Measurements from ENCODE around the gene SF3A2. TPM values are rescaled to one million over a fixed set of nuclear protein-coding genes. Genes with fewer than 3 reads are reported as not detected.

SF3A2 gene
- total and polyA plus RNA-seq, 2 experiments from 2014 or later, result 67.7 to 128 TPM

GRCh38 chr19:2227415-2228156 is 9.0 kb upstream of the SF3A2 start:
- Mint-ChIP-seq H3K36me3 (ENCODE audit: low read depth) (peaks cover 35% of the 10 kb centered on the region), H3K27me3 (ENCODE audit: insufficient read depth, low read depth, poor library complexity) (peaks cover 8% of the 10 kb centered on the region), H3K4me1 (no peaks in the 10 kb centered on the region), H3K27ac (no peak overlapping the region), H3K9me3 (no peaks in the 10 kb centered on the region), H3K4me3 (no peak overlapping the region)
- Histone ChIP-seq H3K27me3 (ENCODE audit: insufficient read depth) (no peaks in the 10 kb centered on the region), H4K20me1 (replicated peaks; ENCODE audit: insufficient read depth) (peaks cover 5% of the 10 kb centered on the region; the same call in 1 of the 2 replicates), H3K9me2 (ENCODE audit: insufficient read depth) (no peaks in the 10 kb centered on the region), H3K79me2 (replicated peaks; ENCODE audit: insufficient read depth) (no peaks in the 10 kb centered on the region), H3F3A (replicated peaks; ENCODE audit: low read depth) (0 out of 2 replicates have a peak, but pooled peaks cover 7% of the 10 kb centered on the region), H3K4me2 (no peak overlapping the region), H2AFZ (no peak overlapping the region), H3K36me3 (ENCODE audit: insufficient read depth) (no peaks in the 10 kb centered on the region; the same call in 1 of the 2 replicates), H3K4me1 (ENCODE audit: insufficient read depth) (no peaks in the 10 kb centered on the region), H3K27ac (ENCODE audit: low read depth) (no peak overlapping the region), H3K4me3 (no peak overlapping the region)
- ATAC-seq (no peak), DNase-seq (ENCODE audit: low spot score) (peak; percentile 33)
- TF ChIP-seq CTCF (conservative IDR thresholded peaks at IDR 0.05; ENCODE audit: low read depth in 2 of 2), result no peak
- TF ChIP-seq ZNF462 (CRISPR knock-in tag; IDR thresholded peaks at IDR 0.05), result no peak
- TF ChIP-seq ZNF331 (CRISPR knock-in tag; IDR thresholded peaks at IDR 0.05; ENCODE audit: low read depth), result no peak
- no peak for TF ChIP-seq CREB1 (CRISPR knock-in tag; IDR thresholded peaks at IDR 0.05; ENCODE audit: low read depth)
- TF ChIP-seq REST (IDR thresholded peaks at IDR 0.05; ENCODE audit: unreplicated experiment), result no peak
- no peak for TF ChIP-seq NANOG (IDR thresholded peaks at IDR 0.05; ENCODE audit: borderline replicate concordance)
- TF ChIP-seq EZH2 (IDR thresholded peaks at IDR 0.05; ENCODE audit: low read depth, unreplicated experiment), result no peak
- no peak for TF ChIP-seq STAT1 (IDR thresholded peaks at IDR 0.05; ENCODE audit: unreplicated experiment)
- no peak for TF ChIP-seq EZH2phosphoT487 (IDR thresholded peaks at IDR 0.05; ENCODE audit: unreplicated experiment)
- no peak for TF ChIP-seq ETS1 (IDR thresholded peaks at IDR 0.05)
- TF ChIP-seq ZNF114 (CRISPR knock-in tag; IDR thresholded peaks at IDR 0.05), result no peak
- no peak for TF ChIP-seq POLR2AphosphoS5 (IDR thresholded peaks at IDR 0.05; ENCODE audit: low read depth)
- TF ChIP-seq JUNB (IDR thresholded peaks at IDR 0.05; ENCODE audit: unreplicated experiment), result no peak

Data from GM23338 (cell line).